Measurements from ENCODE around the gene SNTA1. TPM values are rescaled to one million over a fixed set of nuclear protein-coding genes. Genes with fewer than 3 reads are reported as not detected.
"Not testable (repeated sequence)": the region's sequence is repeated elsewhere in the genome, so short reads cannot be mapped to it uniquely, and the experiment has no call there.

The SNTA1 gene
- total RNA-seq, 4 donors from 2014 or later: 193 to 291 (median 248) TPM

DNA sequence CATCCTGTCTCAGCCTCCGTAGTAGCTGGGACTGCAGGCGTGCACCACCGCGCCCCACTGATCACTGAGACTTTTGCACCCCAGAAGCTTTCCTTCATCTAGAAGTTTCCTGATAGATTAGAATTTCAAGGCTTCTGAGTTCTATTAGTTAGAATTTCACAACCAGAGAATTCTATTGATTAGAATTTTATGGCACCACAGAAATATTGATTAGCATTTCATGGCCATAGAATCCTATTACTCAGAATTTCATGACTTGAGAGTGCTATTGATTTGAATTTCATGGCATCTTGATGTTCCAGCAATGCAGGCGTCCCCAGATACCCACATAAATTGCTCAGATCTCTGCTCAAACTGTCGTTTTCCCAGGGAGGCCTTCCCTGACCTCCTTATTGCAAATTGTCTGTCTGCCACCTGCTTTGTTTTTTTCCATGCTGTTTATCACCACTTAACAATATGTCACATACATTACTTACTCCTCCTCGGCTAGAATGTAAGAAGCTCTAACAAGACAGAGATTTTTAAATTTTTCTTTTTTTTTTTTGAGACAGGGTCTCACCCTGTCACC, 29.4 kb upstream of the SNTA1 start:
- Histone ChIP-seq H3K9me3 (no peaks in the 10 kb centered on the region), H3K36me3 (no peaks in the 10 kb centered on the region), H3K27me3 (no peaks in the 10 kb centered on the region), H3K4me3 (replicated peaks in 1 of 3) (no peak overlapping the region), H3K4me1 (no peaks in the 10 kb centered on the region), H3K27ac (no peak overlapping the region)
- WGBS, 2 donors: 81 to 90% methylated on average over 7 of the region's 7 CpGs
- intact Hi-C loops (cut with DNase I): no loop called here
- TF ChIP-seq, protein P1, sequence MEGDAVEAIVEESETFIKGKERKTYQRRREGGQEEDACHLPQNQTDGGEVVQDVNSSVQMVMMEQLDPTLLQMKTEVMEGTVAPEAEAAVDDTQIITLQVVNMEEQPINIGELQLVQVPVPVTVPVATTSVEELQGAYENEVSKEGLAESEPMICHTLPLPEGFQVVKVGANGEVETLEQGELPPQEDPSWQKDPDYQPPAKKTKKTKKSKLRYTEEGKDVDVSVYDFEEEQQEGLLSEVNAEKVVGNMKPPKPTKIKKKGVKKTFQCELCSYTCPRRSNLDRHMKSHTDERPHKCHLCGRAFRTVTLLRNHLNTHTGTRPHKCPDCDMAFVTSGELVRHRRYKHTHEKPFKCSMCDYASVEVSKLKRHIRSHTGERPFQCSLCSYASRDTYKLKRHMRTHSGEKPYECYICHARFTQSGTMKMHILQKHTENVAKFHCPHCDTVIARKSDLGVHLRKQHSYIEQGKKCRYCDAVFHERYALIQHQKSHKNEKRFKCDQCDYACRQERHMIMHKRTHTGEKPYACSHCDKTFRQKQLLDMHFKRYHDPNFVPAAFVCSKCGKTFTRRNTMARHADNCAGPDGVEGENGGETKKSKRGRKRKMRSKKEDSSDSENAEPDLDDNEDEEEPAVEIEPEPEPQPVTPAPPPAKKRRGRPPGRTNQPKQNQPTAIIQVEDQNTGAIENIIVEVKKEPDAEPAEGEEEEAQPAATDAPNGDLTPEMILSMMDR (IDR thresholded peaks at IDR 0.05): no peak
- no peak for TF ChIP-seq POLR2A (IDR thresholded peaks at IDR 0.05)
- no peak for DNase-seq

DNA sequence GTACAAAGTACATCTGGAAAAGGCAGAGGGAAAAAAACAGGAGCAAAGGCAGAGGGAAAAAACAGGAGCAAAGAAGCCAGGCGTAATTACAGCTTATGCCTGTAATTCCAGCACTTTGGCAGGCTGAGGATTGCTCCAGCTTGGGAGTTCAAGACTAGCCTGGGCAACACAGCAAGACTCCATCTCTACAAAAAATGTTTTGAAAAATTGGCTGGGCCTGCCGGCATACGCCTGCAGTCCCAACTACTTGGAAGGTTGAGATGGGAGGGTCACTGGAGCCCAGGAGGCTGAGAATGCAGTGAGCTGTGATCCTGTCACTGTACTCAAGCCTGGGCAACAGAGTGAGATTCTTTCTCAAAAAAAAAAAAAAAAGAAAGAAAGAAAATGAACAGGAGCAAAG, 27.3 kb upstream of the SNTA1 start:
- DNase-seq: no peak
- WGBS, 2 donors: 87 to 93% methylated on average over 3 of the region's 3 CpGs
- Histone ChIP-seq H3K4me1 (no peaks in the 10 kb centered on the region), H3K4me3 (replicated peaks in 1 of 3) (no peak overlapping the region), H3K27ac (no peak overlapping the region), H3K9me3 (no peaks in the 10 kb centered on the region), H3K27me3 (no peaks in the 10 kb centered on the region), H3K36me3 (no peaks in the 10 kb centered on the region)
- intact Hi-C loops (cut with DNase I): no loop called here
- TF ChIP-seq POLR2A (IDR thresholded peaks at IDR 0.05): no peak
- TF ChIP-seq, protein P1 (IDR thresholded peaks at IDR 0.05): no peak

GRCh38 chr20:33470457-33470856, 26.9 kb upstream of the SNTA1 start:
- H3K36me3 ChIP-seq: no peaks in the 10 kb centered on the region
- intact Hi-C loops (cut with DNase I): no loop called here
- no peaks in the 10 kb centered on the region for H3K4me1 ChIP-seq
- H3K27me3 ChIP-seq: no peaks in the 10 kb centered on the region
- no peaks in the 10 kb centered on the region for H3K9me3 ChIP-seq
- no peak overlapping the region for H3K4me3 ChIP-seq (replicated peaks in 1 of 3)
- TF ChIP-seq POLR2A (IDR thresholded peaks at IDR 0.05): no peak
- TF ChIP-seq, protein P1 (IDR thresholded peaks at IDR 0.05): no peak
- WGBS, 2 donors: 78 to 84% methylated on average over 4 of the region's 4 CpGs
- DNase-seq: no peak
- H3K27ac ChIP-seq: no peak overlapping the region

DNA sequence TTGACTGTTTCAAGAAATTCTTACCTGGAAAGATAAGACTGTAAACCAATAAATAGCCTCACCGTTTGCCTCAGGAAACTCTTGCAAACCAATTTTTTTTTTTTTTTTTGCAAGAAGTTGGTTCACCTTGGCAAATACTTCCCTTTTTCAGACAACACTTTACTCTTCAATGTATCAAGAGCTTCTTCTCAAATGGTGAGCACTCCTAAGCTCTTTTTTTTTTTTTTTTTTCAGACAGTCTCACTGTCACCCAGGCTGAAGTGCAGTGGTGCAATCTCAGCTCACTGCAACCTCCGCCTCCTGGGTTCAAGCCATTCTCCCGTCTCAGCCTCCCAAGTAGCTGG, 22.7 kb upstream of the SNTA1 start:
- no peak for DNase-seq
- H3K36me3 ChIP-seq: no peaks in the 10 kb centered on the region
- H3K27me3 ChIP-seq: no peaks in the 10 kb centered on the region
- H3K4me3 ChIP-seq (replicated peaks in 1 of 3): no peak overlapping the region
- H3K4me1 ChIP-seq: no peaks in the 10 kb centered on the region
- no peaks in the 10 kb centered on the region for H3K9me3 ChIP-seq
- no peak overlapping the region for H3K27ac ChIP-seq
- no peak for TF ChIP-seq POLR2A (IDR thresholded peaks at IDR 0.05)
- TF ChIP-seq, protein P1 (IDR thresholded peaks at IDR 0.05): no peak
- 73 to 91% methylated on average over 3 of the region's 3 CpGs for WGBS, 2 donors
- intact Hi-C loops (cut with DNase I): loop anchor here (10.0 kb wide), 1 partner anchor 669 kb away; no protein-coding TSS in a partner anchor

- Histone ChIP-seq H3K4me1 (no peaks in the 10 kb centered on the region), H3K36me3 (no peaks in the 10 kb centered on the region), H3K4me3 (replicated peaks in 1 of 3) (no peak overlapping the region), H3K27ac (no peak overlapping the region), H3K27me3 (no peaks in the 10 kb centered on the region), H3K9me3 (no peaks in the 10 kb centered on the region)
- WGBS, 2 donors: 76 to 82% methylated on average over 8 to 9 of the region's 9 CpGs
- intact Hi-C loops (cut with DNase I): loop anchor here (10.0 kb wide), 1 partner anchor 669 kb away; no protein-coding TSS in a partner anchor
- no peak for DNase-seq
- TF ChIP-seq, protein P1 (IDR thresholded peaks at IDR 0.05): no peak
These were observed 22.1 kb upstream of the SNTA1 start for GRCh38 chr20:33465481-33466302.

DNA sequence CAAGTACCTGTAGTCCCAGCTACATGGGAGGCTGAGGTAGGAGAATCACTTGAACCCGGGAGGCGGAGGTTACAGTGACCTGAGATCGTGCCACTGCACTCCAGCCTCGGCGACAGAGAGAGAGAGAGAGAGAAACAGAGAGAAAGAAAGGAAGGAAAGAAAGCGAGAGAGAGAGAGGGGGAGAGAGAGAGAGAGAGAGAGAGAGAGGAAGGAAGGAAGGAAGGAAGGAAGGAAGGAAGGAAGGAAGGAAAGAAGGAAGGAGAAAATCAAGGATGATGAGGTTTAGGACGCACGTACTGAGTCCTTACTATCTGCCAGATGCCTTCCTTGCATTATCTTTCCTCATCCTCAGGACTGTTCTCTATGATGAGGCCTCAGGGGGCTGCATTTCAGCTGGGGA, 21.2 kb upstream of the SNTA1 start:
- not testable (repeated sequence) for H3K4me1 ChIP-seq; DNase-seq; H3K27me3 ChIP-seq; H3K27ac ChIP-seq; H3K9me3 ChIP-seq; H3K4me3 ChIP-seq (replicated peaks in 1 of 3); H3K36me3 ChIP-seq
- WGBS, 2 donors: 89 to 93% methylated on average over 8 of the region's 8 CpGs
- intact Hi-C loops (cut with DNase I): loop anchor here (10.0 kb wide), 1 partner anchor 670 kb away; no protein-coding TSS in a partner anchor
